ENCODE measurements around the gene CDK5RAP3.

DNA sequence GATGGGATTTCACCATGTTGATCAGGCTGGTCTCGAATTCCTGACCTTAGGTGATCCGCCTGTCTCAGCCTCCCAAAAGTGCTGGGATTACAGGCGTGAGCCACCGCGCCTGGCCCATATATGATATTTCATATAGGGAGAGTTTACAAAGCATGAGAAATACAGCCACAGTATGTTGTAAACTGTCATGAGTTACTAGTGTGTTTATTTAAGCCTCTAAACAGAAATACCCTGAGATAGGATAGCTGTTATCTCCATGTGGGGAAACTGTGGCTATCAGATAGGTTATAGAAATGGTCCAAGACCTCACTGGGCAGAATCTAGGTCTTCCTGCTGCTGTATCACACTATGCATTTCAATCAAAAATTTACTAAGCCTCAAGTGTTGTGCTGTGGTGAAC is 2.1 kb upstream of the CDK5RAP3 start:
- TF ChIP-seq CTCF (IDR thresholded peaks at IDR 0.05; ENCODE audit: borderline replicate concordance, extremely low read depth, low read length, poor library complexity, severe bottlenecking), result no peak
- no peak for TF ChIP-seq EZH2 (IDR thresholded peaks at IDR 0.05; ENCODE audit: borderline replicate concordance, low read depth, low read length, severe bottlenecking)

Data from DND-41 (cell line).